NOMO-1 (cell line): ENCODE measurements around the gene MVP.
"Not testable (repeated sequence)": the region's sequence is repeated elsewhere in the genome, so short reads cannot be mapped to it uniquely, and the experiment has no call there.

Experiments
- DNase-seq, 2 experiments: peaks; one replicate each; lab custom pipeline; 2025; ENCODE audit not compliant: unreplicated experiment in 2 of 2; lab: John Stamatoyannopoulos, UW

Gene MVP

GRCh38 chr16:29820271-29820701, at the start of gene MVP:
MVP (plus strand) TSS chr16:29820462; CDS start chr16:29830550, 10,088 bp downstream.
- peak; percentile 68 to 71 for DNase-seq

- DNase-seq, result not testable (repeated sequence)
Measured at GRCh38 chr16:29772330-29772729, 47.9 kb upstream of the MVP start.

- no peak for DNase-seq
Measured at GRCh38 chr16:29774730-29775129, 45.5 kb upstream of the MVP start.

- no peak for DNase-seq
Measured at GRCh38 chr16:29775742-29776408, 44.4 kb upstream of the MVP start.

GRCh38 chr16:29777576-29778350, 42.5 kb upstream of the MVP start, which contains the start of gene ZG16:
ZG16 (plus strand) TSS chr16:29778256; CDS start chr16:29779267, 1,011 bp downstream.
- no peak for DNase-seq

- DNase-seq, result no peak
Measured at GRCh38 chr16:29779474-29779873, 40.8 kb upstream of the MVP start.

- not testable (repeated sequence) for DNase-seq
Measured at GRCh38 chr16:29783094-29783953, 36.9 kb upstream of the MVP start.

- no peak for DNase-seq
Measured at GRCh38 chr16:29784157-29784556, 36.1 kb upstream of the MVP start.

DNA sequence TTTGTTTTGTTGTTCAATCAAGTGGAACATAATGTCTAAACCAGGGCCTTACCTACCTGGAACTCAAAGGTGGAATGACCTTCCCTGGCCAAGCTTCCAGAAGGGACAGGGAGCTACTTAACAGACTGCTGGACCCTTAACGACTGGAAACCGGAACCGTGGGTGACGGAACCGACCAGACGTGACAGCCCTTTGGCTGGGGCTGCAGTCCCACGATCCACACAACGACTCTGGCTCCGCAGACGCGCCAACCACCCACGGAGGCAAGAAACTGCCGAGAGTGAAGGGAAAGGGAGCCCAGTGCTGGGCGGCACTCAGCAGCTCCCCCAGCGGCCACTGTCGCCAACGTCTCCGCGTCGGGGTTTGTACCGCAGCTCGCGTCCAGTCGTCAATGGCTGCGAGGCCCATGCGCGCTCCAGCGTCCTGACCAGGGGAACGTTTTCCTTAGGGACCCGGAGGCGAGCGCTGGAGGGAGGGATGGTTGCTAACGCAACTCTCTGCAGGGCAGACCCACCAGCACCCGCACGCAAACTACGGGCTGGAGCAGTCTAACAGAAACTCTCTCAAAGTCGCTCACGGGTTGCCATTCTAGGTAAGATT, 35.3 kb upstream of the MVP start:
- DNase-seq, result no peak

DNA sequence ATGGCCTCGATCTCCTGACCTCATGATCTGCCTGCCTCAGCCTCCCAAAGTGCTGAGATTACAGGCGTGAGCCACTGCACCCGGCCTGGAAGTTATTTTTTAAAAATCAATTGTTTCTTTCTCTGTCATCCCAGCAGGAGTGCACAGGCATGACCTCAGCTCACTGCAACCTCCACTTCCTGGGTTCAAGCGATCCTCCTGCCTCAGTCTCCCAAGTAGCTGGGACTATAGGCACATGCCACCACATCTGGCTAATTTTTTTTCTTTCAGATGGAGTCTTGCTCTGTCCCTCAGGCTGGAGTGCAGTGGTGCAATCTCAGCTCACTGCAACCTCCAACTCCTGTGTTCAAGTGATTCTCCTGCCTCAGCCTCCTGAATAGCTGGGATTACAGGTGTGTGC, 33.1 kb upstream of the MVP start:
- not testable (repeated sequence) for DNase-seq

GRCh38 chr16:29789775-29790182, 30.5 kb upstream of the MVP start:
- no peak for DNase-seq

DNA sequence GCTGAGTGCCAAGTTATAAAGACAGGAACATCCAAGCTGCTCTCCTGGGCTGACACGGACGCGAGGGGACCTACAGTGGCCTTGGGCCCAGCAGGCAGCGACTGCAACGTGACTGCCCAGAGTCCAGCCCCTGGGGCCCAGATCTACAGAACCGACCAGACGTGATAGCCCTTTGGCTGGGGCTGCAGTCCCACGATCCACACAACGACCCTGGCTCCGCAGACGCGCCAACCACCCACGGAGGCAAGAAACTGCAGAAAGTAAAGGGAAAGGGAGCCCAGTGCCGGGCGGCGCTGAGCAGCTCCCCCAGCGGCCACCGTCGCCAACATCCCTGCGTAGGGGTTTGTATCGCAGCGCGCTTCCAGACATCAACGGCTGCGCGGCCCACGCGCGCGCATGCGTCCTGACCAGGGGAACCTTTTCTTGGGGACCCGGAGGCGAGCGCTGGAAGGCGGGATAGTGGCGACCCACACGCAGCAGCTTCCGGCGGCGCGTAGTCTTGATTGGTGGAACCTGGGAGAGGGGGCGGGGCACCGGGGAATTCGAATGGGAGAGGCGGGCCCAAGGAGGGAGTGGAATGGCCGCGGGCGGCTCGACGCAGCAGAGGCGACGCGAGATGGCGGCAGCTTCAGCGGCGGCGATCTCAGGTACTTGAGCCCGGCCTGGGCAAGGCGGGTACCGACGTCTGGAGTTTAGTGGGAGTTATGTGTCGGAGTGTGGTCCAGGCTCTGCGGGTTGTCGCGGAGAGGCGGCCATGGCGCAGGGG, 29.9 kb upstream of the MVP start, which contains the start of gene KIF22:
Gene KIF22, plus strand, starts transcription at position 569 of the 766 bp plus-strand sequence. Its CDS starts 9 bp downstream, at position 578.
- peak; percentile 98 to 99 for DNase-seq

DNA sequence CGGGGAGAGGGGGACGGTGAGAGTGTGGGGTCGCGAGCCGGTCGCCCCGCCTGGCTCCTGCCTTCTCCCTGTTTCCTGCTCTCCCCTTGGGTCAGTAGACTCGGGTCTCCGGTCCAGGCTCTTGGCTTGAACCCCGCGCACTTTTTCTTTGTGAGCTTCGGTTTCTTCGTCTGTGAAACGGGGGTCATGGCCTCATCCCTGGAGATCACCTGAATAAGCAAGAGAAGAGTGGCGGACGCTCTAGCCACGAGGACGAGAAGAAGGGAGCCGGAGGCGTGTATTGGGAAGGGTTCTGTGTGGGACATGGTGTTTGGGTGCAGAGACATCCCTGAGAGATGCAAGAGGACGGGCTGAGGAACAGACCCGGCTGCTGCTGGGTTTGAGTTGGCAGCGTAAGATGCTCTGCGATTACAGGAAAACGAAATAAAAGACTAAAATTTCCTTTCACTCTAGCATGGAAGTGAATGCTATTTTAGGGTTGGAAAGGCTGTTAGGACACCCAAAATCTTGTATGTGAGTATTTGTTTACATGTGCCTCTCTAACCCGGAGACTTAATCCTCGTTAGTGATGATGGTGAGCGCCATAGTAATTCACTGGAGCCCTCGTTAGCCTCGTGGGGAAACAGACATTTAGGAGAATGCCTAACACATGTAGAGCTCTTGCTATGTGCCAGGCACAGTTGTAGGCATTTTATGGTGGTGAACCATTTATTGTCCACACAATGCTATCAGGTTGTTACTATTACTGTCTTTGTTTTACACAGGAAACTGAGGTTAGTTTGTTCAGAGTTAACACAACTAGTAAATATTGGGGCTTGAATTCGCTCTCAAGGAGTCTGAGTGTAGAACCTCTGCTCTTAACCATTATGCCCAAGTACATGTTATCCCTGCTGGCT, 29.1 kb upstream of the MVP start:
- peak in 1 of 2 experiments; percentile 23 for DNase-seq

- DNase-seq, result no peak
Measured at GRCh38 chr16:29791845-29792807, 28.1 kb upstream of the MVP start.

GRCh38 chr16:29793153-29793552, 27.1 kb upstream of the MVP start:
- not testable (repeated sequence) for DNase-seq

GRCh38 chr16:29794231-29794710, 26.0 kb upstream of the MVP start:
- DNase-seq, result no peak

- DNase-seq, result no peak
Measured at GRCh38 chr16:29802416-29802935, 17.8 kb upstream of the MVP start.
